Measurements from ENCODE around the gene JMY.

GRCh38 chr5:79349047-79349446 lies 113.1 kb downstream of the JMY start:
- no peak for TF ChIP-seq ZNF704 (tag by site-specific recombination; IDR thresholded peaks at IDR 0.05)
- TF ChIP-seq ZNF175 (tag by site-specific recombination; IDR thresholded peaks at IDR 0.05), result no peak
- no peak for TF ChIP-seq ZNF10 (tag by site-specific recombination; IDR thresholded peaks at IDR 0.05)
- TF ChIP-seq ZNF473 (tag by site-specific recombination; IDR thresholded peaks at IDR 0.05), result no peak
- TF ChIP-seq CTCF (tag by site-specific recombination; IDR thresholded peaks at IDR 0.05), result no peak
- TF ChIP-seq ZBTB49 (tag by site-specific recombination; IDR thresholded peaks at IDR 0.05; ENCODE audit: low read depth), result no peak
